ENCODE data around the gene CNGB1. TPM values are rescaled to one million over a fixed set of nuclear protein-coding genes. Genes with fewer than 3 reads are reported as not detected.
"Not testable (repeated sequence)": the region's sequence is repeated elsewhere in the genome, so short reads cannot be mapped to it uniquely, and the experiment has no call there.

CNGB1 gene
- total RNA-seq, 3 donors from 2014 or later (not counting 1 experiment from before 2014, with no cell fraction given): not detected

DNA sequence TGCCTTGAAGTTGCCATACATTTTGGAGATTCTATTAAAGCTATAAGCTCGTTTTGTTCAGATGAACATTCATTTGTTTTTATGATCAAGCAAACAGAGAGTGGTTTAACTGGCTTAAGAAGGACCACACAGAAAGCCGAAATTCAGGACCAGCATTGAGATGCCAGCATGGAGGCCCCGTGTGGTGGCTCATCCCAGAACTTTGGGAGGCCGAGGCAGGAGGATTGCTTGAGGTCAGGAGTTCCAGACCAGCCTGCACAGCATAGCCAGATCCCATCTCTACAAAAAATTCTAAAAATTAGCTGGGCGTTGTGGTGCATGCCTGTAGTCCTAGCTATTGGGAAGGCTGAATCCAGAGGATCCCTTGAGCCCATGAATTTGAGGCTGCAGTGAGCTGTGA is 122.7 kb downstream of the CNGB1 start:
- 83% methylated on average over 5 of the region's 5 CpGs for WGBS (ENCODE audit: insufficient coverage)
- DNase-seq (no peak), ATAC-seq (no peak)
- Mint-ChIP-seq H3K9me3 (no peaks in the 10 kb centered on the region), H3K4me1 (peaks cover 4 to 8% of the 10 kb centered on the region in 2 donors), H3K27ac (no peak overlapping the region), H3K27me3 (ENCODE audit: low read depth in 2 of 2) (peaks cover 0 to 3% of the 10 kb centered on the region in 2 donors), H3K4me3 (no peak overlapping the region), H3K36me3 (no peaks in the 10 kb centered on the region)
- Histone ChIP-seq H3K4me1 (ENCODE audit: control insufficient read depth, insufficient read depth, low read length) (no peaks in the 10 kb centered on the region), H3K27me3 (ENCODE audit: control insufficient read depth, insufficient read depth, low read length) (no peaks in the 10 kb centered on the region), H3K36me3 (ENCODE audit: control insufficient read depth, insufficient read depth, low read length) (no peaks in the 10 kb centered on the region), H3K27ac (ENCODE audit: low read length) (no peak overlapping the region), H3K4me3 (ENCODE audit: low read length) (no peak overlapping the region), H3K9me3 (ENCODE audit: control insufficient read depth, insufficient read depth, low read length) (no peaks in the 10 kb centered on the region)
- no peak for TF ChIP-seq CTCF (IDR thresholded peaks at IDR 0.05)
- intact Hi-C loops (cut with micrococcal nuclease): no loop called here

GRCh38 chr16:57846931-57847330 is 124.0 kb downstream of the CNGB1 start:
- ATAC-seq; H3K4me1 Mint-ChIP-seq; H3K9me3 ChIP-seq (ENCODE audit: control insufficient read depth, insufficient read depth, low read length); H3K4me1 ChIP-seq (ENCODE audit: control insufficient read depth, insufficient read depth, low read length); H3K27me3 Mint-ChIP-seq (ENCODE audit: low read depth in 2 of 2); H3K27ac ChIP-seq (ENCODE audit: low read length); DNase-seq; H3K36me3 ChIP-seq (ENCODE audit: control insufficient read depth, insufficient read depth, low read length); H3K36me3 Mint-ChIP-seq; H3K27me3 ChIP-seq (ENCODE audit: control insufficient read depth, insufficient read depth, low read length); H3K4me3 ChIP-seq (ENCODE audit: low read length); intact Hi-C loops (cut with micrococcal nuclease); H3K27ac Mint-ChIP-seq; H3K9me3 Mint-ChIP-seq; H3K4me3 Mint-ChIP-seq: not testable (repeated sequence)
- WGBS (ENCODE audit: insufficient coverage): 77% methylated on average over 6 of the region's 6 CpGs

DNA sequence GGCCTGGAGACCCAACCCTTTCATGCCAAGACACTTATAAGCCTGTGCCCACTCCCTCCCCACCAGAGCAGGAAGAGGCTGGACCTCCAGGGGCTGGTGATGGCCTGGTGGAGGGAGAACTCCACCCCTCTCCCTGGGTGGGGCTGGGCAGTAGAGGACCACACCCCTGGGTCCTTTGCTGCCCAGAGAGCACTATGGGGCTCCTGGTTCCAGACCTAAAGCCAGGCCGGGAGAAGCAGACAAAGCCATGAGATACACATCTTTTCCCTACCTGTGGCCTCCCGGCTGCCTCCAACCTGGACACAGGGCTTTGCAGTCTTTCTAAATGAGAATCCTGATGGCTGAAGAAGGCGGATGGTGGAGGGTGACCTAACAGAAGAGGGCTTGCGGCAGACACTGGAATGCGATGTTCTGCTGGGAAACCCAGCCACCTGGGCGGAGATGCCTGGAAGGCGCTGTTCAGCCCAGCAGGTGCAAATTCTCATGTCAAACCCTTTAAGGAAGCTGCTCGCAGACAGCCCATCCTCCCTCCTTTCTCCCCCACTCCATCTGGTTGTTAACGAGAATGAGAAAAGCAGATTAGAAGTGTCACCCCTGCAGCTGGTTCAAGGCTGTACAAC is 124.7 kb downstream of the CNGB1 start:
- no peak for ATAC-seq
- H3K4me1 Mint-ChIP-seq: peaks cover 4 to 8% of the 10 kb centered on the region in 2 donors
- H3K27ac Mint-ChIP-seq: no peak overlapping the region
- H3K9me3 Mint-ChIP-seq: no peaks in the 10 kb centered on the region
- H3K36me3 Mint-ChIP-seq: no peaks in the 10 kb centered on the region
- no peak for DNase-seq
- Histone ChIP-seq H3K36me3 (ENCODE audit: control insufficient read depth, insufficient read depth, low read length) (no peaks in the 10 kb centered on the region), H3K9me3 (ENCODE audit: control insufficient read depth, insufficient read depth, low read length) (no peaks in the 10 kb centered on the region), H3K4me3 (ENCODE audit: low read length) (no peak overlapping the region), H3K4me1 (ENCODE audit: control insufficient read depth, insufficient read depth, low read length) (no peaks in the 10 kb centered on the region), H3K27me3 (ENCODE audit: control insufficient read depth, insufficient read depth, low read length) (no peaks in the 10 kb centered on the region), H3K27ac (ENCODE audit: low read length) (no peak overlapping the region)
- 88% methylated on average over 9 of the region's 9 CpGs for WGBS (ENCODE audit: insufficient coverage)
- H3K4me3 Mint-ChIP-seq: no peak overlapping the region
- intact Hi-C loops (cut with micrococcal nuclease): no loop called here
- TF ChIP-seq CTCF (IDR thresholded peaks at IDR 0.05): no peak
- H3K27me3 Mint-ChIP-seq (ENCODE audit: low read depth in 2 of 2): peaks cover 0 to 3% of the 10 kb centered on the region in 2 donors

DNA sequence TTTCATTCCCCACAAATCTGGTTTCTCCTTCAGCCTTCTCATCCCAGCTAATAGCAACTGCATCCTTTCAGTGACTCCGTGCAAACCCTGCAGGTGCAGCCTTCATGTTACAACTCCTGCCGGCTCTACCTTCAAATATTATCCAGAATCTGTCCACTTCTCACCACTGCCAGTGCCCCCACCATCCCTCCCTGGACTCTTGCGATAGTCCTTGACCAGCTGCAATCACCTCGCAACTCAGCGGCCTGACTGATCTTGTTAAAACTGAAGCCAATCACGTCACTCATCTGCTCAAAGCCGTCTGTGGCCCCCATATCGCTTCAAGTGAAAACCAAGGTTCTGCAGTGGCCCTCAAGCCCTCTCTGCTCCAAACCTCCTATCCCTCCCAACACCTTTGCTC is 125.8 kb downstream of the CNGB1 start:
- Mint-ChIP-seq H3K9me3 (no peaks in the 10 kb centered on the region), H3K27ac (no peak overlapping the region), H3K4me3 (no peak overlapping the region), H3K4me1 (peaks cover 4 to 8% of the 10 kb centered on the region in 2 donors), H3K36me3 (no peaks in the 10 kb centered on the region), H3K27me3 (ENCODE audit: low read depth in 2 of 2) (peaks cover 0 to 3% of the 10 kb centered on the region in 2 donors)
- intact Hi-C loops (cut with micrococcal nuclease): no loop called here
- DNase-seq (no peak), ATAC-seq (no peak)
- no peak overlapping the region for H3K4me3 ChIP-seq (ENCODE audit: low read length)
- WGBS (ENCODE audit: insufficient coverage): 89% methylated on average over 8 of the region's 8 CpGs
- H3K27ac ChIP-seq (ENCODE audit: low read length): no peak overlapping the region
- H3K36me3 ChIP-seq (ENCODE audit: control insufficient read depth, insufficient read depth, low read length): no peaks in the 10 kb centered on the region
- H3K9me3 ChIP-seq (ENCODE audit: control insufficient read depth, insufficient read depth, low read length): no peaks in the 10 kb centered on the region
- no peak for TF ChIP-seq CTCF (IDR thresholded peaks at IDR 0.05)
- H3K4me1 ChIP-seq (ENCODE audit: control insufficient read depth, insufficient read depth, low read length): no peaks in the 10 kb centered on the region
- H3K27me3 ChIP-seq (ENCODE audit: control insufficient read depth, insufficient read depth, low read length): no peaks in the 10 kb centered on the region

Measured in natural killer cell (primary cell).